ENCODE results near the gene UGT1A10. TPM values are rescaled to one million over a fixed set of nuclear protein-coding genes. Genes with fewer than 3 reads are reported as not detected.

UGT1A10 gene
- total and polyA plus RNA-seq, 2 donors (not counting 3 experiments of a cell fraction or from before 2014, with no cell fraction given): not detected

Other genes with a start within 250 kb of the UGT1A10 start
- 32.5 and 36.5 TPM in 2 replicates for gene USP40, start 69.7 kb upstream of the UGT1A10 start, total RNA-seq
- 32.2 and 36.1 TPM in 2 replicates for gene USP40, start 69.7 kb upstream of the UGT1A10 start, polyA plus RNA-seq
- gene UGT1A8, start 18.8 kb upstream of the UGT1A10 start, total RNA-seq: not detected in 2 replicates
- not detected in 2 replicates for gene UGT1A8, start 18.8 kb upstream of the UGT1A10 start, polyA plus RNA-seq
- not detected in 2 replicates for gene UGT1A9, start 35.5 kb downstream of the UGT1A10 start, total RNA-seq
- gene UGT1A9, start 35.5 kb downstream of the UGT1A10 start, polyA plus RNA-seq: not detected in 2 replicates
- gene UGT1A7, start 45.5 kb downstream of the UGT1A10 start, total RNA-seq: not detected in 2 replicates
- not detected in 2 replicates for gene UGT1A7, start 45.5 kb downstream of the UGT1A10 start, polyA plus RNA-seq
- not detected in 2 replicates for gene UGT1A6, start 56.4 kb downstream of the UGT1A10 start, total RNA-seq
- gene UGT1A6, start 56.4 kb downstream of the UGT1A10 start, polyA plus RNA-seq: not detected in 2 replicates
- gene UGT1A5, start 76.5 kb downstream of the UGT1A10 start, total RNA-seq: not detected in 2 replicates
- gene UGT1A5, start 76.5 kb downstream of the UGT1A10 start, polyA plus RNA-seq: not detected in 2 replicates
- not detected in 2 replicates for gene UGT1A4, start 82.3 kb downstream of the UGT1A10 start, total RNA-seq
- gene UGT1A4, start 82.3 kb downstream of the UGT1A10 start, polyA plus RNA-seq: not detected in 2 replicates
- gene UGT1A3, start 92.6 kb downstream of the UGT1A10 start, total RNA-seq: not detected in 2 replicates
- not detected in 2 replicates for gene UGT1A3, start 92.6 kb downstream of the UGT1A10 start, polyA plus RNA-seq
- not detected in 2 replicates for gene UGT1A1, start 123.8 kb downstream of the UGT1A10 start, total RNA-seq
- not detected in 2 replicates for gene UGT1A1, start 123.8 kb downstream of the UGT1A10 start, polyA plus RNA-seq
- gene MROH2A, start 141.9 kb downstream of the UGT1A10 start, total RNA-seq: not detected in 2 replicates
- gene MROH2A, start 141.9 kb downstream of the UGT1A10 start, polyA plus RNA-seq: not detected in 2 replicates
- gene HJURP, start 218.1 kb downstream of the UGT1A10 start, total RNA-seq: 42.4 and 60.9 TPM in 2 replicates
- gene HJURP, start 218.1 kb downstream of the UGT1A10 start, polyA plus RNA-seq: 34.4 and 38.5 TPM in 2 replicates